ENCODE data around the gene NFIA. TPM values are rescaled to one million over a fixed set of nuclear protein-coding genes. Genes with fewer than 3 reads are reported as not detected.
"Not testable (repeated sequence)": the region's sequence is repeated elsewhere in the genome, so short reads cannot be mapped to it uniquely, and the experiment has no call there.

The NFIA gene
- polyA plus RNA-seq, 10 donors, result 28.0 to 37.7 (median 32.4) TPM

DNA sequence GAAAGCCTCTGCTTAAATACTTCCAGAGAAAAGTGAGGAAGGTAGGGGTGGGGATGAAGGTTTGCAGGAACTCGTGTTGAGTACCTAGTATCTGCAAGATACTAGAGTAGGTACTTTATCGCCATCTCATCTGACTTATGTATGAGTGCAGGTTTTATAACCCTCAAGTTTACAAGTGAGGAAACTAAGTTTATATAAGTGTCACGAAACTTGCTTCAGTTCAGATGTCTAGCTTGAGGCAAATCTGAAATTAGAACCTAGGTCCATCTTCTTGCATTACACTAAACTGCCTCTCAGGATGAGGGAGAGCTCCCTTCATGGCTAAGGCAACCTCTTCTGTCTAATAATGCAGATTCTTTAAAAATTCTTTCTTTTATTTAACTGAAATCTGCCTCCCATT is 43.5 kb downstream of the NFIA start:
- no peak for DNase-seq

DNA sequence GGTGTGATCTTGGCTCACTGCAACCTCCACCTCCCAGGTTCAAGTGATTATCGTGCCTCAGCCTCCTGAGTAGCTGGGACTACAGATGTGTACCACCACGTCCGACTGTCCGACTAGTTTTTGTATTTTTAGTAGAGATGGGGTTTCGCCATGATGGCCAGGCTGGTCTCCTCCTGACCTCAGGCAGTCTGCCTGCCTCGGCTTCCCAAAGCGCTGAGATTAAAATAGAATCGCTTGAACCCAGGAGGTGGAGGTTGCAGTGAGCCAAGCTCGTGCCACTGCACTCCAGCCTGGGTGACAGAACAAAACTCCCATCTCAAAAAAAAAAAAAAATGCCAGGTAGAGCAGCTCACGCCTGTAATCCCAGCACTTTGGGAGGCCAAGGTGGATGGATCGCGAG is 44.5 kb downstream of the NFIA start:
- DNase-seq, result not testable (repeated sequence)

DNA sequence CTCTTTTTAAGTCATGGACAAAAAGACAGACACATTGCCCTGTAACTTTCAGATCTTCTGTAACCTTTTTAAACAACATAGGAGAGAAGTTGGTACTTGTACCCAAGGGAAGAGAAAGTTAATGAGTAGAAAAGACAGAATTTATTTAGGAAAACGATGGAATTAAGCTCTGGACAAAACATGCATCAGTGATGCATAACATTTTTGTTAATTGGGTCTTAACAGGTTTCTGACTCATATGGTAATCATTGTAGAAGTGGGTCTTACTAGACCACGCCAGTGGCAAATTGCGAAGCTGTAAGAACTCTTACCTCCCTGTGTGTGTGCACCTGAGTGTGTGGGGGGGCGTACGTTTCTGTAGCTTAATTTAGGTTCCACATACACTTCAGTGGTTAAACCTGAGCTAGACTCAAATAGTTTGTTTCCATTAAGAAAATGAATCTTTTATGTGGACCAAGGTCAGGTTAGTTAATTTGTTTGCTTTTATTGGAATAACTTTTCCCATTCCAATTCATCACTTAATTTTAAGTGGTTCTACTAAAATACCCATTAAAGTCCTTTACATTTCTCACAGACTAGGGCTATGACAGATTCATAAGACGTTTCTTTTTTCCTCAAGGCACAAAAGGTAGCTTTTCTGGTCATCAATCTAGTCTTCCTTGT is 48.1 kb downstream of the NFIA start:
- DNase-seq, result no peak

DNA sequence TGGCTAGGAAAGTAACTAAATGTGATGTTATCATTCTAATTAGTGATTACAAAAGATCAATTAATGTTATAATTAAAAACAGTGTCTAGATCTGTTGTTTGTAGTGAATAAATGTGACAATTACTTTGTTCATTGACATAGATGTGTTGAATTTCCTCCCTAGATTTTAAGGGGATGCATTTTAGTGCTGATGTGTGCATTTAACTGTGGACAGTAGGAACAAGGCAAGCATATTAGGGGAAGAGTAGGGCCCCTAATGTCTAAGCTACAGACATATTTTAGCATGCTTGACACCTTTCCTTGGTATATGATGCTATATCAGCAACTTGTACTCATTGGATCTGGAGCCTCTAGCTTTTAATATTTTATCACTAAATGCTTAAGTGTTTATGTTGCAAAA is 48.9 kb downstream of the NFIA start:
- no peak for DNase-seq

DNA sequence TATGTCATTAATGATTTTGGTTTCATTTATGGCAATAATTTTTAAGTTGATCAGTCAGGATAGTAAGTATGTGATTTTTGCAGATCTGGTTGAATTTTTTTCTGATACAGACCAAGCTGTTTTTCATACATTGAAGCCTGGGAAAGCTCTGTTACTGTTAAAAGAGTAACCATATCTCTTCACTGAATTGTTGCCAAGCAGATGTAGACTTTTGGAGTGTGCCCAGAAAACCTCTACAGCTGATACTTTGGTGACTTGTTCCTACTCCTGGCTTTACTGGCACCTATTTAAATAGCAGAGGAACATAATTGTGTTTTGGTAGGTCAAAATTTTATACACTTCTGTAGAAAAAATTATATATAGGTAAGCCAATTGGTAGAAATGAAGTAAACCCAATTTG is 49.4 kb downstream of the NFIA start:
- peak; percentile 73 to 87 (median 74) for DNase-seq

DNA sequence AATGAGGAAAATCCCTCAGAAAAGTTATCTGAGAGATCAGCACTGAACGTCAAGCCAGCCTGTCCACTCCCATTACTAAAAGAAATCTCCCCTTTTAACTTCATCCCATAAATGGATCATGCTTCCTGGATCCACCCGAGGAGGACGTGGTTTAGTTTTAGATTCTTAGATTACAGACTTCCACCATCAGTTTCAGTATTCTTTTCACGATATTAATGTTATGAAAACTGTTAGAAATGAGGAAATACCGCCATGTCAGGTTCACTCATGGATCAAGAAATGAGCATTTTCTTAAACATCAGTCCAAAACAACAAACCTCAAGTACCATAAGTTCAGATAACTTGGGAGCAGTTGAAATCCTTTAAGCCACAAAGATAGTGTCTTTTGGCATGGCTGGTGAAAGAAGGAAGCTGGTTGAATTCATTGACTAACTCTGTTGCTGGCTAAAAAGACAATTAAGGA is 49.8 kb downstream of the NFIA start:
- DNase-seq, result peak in 1 of 3 donors; percentile 60

DNA sequence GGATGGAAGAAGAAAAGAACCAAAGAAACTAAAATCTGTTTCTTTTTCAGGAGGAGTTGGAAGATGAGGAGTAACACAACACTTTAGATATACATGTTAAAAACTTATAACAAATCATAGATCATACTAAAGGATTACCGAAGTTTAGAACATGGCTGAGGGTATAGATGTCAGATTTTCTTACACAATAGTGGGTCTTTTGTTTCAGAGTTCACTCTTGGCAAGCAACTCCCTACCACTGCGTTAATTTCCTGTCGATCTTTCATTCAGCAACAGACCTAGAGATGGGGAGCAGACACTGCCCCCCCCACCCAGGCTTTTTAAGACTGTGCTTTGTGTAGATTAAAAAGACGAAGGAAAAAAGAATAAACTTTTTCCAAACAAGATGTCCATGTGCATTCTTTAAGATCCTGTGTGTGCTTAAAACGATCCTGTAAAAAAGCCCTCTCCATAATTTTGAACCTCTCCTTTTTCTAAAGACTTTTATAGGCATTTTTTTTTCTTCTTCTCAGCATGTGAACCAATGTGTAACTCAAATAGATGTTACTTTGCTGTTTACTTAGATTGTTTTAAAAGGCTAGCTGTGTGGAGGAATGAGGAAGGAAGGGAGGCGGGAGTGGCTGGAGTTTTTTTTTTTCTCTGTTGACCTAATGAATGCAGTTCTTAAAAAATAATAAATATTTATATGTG is 50.4 kb downstream of the NFIA start:
- peak in 1 of 3 donors; percentile 62 for DNase-seq

DNA sequence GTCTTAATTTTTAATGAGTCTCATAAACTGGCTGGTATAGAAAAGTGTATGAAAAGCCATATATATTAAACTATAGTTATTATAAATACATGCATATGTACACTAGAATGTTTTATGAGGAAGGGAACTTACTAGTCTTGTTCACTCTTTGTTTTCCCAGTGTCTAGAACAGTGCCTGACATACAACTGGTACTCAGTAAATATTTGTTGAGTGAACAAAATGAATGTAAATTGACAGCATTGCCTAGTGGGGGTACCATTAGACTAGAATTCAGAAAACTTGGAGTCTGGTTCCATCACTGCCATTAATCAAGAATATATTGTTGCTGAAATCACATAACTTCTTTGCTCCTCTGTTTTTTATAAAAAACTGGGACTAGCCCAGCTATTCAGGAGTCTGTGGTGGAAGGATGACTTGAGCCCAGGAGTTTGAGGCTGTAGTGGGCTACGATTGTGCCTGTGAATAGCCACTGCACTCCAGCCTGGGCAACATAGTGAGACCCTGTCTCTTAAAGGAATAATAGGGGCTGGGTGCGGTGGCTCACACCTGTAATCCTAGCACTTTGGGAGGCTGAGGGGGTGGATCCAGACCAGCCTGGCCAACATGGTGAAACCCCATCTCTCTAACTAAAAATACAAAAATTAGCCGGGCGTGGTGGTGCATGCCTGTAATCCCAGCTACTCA is 51.1 kb downstream of the NFIA start:
- DNase-seq, result no peak

DNA sequence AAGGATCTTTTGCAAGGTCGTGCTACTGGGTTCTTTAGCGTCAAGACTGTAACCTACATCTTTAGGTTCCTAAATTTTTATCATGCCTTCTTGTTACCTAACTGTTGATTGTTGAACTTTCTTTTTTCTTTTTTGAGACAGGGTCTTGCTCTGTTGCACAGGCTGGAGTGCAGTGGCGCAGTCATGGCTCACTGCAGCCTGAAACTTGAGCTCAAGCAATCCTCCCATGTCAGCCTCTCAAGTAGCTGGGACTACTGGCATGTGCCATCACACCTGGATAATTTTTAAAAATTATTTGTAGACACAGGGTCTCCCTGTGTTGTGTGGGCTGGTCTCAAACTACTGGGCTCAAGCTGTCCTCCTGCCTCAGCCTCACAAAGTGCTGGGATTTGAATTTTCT is 52.9 kb downstream of the NFIA start:
- DNase-seq, result no peak

DNA sequence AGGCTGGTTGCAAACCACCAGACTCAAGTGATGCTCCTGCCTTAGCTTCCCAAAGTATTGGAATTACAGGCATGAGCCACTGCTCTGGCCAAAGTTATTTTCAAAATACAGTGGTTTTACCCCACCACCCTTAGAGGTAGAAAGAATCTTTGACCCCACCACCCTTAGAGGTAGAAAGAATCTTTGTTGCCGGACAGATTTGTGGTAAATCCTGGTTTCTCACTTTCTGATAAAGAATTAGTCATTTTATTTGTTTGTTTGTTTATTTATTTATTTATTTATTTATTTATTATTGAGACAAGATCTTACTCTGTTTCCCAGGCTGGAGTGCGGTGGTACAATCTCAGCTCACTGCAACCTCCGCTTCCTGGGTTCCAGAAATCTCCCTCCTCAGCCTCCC is 55.9 kb downstream of the NFIA start:
- no peak for DNase-seq

DNA sequence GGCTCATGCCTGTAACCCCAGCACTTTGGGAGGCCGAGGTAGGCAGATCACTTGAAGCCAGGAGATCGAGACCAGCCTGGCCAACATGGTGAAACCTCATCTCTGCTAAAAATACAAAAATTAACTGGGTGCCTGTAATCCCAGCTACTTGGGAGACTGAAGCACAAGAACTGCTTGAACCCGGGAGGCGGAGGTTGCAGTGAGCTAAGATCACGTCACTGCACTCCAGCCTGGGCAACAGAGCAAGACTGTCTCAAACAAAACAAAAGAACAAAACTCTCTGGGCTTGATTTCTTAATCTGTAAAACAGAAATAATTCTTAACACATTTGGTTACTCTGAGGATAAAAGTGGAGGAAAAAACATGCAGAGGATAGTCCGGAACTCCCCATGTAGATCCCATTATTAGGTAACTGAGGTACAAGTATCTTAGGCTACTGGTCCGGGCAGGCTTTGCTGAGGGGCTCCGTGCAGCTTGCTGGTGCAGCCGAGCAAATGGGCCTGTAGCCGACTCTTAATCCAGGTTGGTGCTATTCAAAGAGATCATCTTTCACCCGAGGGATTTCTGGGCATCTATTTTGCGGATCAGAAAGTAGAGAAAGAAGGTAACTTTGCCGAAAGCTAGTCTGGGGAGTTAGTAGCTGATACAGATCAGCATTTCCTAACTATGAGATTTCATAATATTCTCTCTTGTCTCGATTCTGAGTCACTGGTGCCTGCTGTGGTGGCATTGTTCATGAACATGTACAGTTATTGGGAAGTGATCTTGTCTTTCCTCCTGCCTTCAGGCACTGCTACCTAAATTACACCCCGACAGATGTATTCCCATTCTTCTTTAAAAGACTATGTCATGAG is 56.8 kb downstream of the NFIA start:
- DNase-seq, result no peak

DNA sequence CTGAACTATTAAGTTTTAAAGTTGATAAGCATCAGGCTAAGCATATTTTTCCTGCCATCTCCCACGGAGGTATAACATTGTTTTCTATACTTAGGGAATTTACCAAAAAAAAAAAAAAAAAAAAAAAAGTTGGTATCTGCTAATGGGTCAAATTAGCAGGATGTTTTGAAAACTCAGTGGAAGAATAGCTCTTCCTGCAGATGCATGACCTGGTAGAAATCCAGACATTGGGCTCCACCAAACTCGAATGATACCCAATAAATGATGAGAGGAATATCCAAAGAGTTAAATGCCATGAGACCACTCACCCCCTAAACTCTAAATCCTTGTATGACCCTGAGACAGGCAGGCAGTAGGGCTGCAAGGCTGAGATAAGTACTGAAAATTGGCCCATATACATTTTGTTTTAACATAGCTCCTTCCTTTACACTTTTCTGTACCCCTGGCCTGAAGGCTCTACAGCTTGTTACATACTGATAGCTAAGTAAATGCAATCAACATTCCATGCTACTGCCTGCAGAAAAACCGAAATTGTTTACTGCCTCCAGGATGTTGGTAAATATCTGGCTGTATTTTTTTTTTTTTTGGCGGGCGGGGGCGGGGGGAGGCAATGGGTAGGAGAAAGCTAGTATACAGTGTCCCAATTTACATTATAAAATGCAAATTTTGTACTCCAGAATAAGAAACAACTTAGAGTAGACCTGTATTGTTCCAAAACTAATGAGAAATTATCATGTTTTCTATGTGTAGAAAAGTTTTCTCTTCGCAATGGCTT is 57.6 kb downstream of the NFIA start:
- peak in 1 of 3 donors; percentile 30 for DNase-seq

DNA sequence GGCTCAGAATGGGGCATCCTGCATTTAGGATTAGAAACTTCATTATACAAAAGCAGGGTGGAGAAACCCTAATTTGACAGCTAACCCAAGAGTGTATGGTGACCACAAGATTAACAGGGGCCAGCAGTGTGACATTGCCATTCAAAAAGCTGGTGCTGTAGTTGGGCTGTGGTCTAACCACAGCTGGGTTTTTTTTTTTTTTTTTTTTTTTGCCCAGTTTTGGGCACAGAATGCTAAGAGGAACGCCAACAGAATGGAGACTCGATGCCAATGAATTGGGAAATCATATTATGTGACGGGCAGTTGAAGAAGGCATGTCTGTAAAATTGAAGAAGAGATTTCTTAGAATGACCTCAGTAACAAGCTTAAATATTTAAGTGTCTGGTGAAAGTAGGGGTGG is 58.4 kb downstream of the NFIA start:
- DNase-seq, result no peak

DNA sequence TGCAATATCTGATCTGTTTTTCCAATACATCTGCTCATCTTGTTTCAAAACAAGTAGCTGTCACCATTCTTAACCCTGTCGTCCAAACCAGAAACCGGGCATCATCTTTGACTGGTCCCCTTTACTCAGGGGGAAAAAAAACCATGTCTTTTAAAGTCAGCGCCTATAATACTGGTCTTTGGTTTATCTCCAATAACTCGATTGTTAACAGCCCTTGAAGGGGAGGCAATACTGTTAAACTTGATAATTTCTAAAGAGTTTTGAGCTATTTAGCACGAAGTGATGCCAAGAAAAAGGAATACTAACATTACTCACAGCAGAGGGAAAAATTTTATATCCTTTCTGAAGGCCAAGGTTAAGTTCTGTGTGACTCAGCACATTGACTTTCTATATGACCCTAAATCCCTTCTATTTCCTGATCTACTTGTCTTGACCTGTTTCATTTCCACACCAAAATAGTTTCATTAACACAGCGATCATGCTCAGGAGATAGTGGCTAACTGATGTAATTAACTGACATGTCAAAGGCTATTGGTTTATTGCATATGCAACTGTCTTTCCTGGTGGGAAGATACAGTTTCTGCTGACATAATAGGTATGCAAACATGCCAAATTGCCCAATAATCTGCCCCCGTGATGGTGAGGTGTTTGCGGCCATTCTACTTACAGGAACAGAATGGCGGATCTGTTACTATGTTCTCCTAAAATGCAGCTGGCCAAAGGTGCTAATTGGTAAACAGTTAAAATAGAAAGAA is 59.1 kb downstream of the NFIA start:
- DNase-seq, result peak in 2 of 3 donors; percentile 34 to 62

DNA sequence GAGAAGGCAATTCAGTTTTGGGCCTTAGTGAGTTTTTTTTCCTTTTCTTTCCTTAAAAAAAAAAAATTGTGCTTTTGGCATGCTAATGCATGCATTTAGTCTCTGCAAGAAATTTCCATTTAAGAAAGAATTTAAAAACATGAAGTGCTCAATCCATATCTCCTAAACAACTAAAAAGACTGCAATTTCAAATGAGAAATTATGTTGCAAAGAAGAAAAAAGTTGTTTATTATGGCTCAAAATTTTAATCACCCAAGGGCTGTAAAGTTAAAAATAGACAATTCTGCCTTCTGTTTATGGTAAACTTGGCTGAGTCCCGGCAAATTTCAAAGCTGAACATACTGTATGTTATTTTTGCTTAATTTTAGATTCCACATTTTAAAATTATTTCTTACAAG is 59.7 kb downstream of the NFIA start:
- DNase-seq, result no peak

DNA sequence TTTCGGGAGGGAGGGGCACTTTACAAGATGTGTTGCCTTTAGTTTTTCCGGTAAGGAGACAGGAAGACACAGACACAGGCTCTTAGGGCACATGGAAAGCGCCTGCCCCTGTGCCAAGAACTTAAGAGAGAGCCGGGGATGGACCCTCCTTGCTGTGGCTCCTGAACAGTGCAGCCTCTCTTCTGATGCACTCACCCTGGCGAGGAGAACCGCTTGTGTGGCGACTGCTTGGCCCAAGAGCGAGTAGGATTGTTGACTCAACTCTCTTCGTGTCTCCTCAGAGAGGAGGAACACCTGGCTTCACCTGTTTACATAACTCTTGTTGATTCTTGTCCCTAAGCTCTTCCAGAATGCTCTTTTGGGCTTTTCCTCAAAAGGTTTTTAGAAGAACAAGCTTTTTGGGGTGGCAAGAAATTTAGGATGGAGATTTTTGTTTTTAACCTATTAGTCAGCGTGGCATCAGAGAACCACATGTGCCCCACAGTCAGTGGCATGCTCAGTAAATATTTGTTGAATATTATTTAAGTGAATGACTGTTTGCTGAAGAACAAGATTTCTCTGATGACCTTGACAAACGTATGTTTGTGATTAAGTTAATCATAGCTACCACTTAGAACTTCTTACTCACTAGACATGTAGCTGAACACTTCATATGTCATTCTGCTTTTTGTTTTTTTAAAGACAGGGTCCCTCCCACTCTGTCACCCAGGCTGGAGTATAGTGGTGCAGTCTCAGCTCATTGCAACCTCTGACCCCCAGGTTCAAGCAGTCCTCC is 60.6 kb downstream of the NFIA start:
- DNase-seq, result no peak

DNA sequence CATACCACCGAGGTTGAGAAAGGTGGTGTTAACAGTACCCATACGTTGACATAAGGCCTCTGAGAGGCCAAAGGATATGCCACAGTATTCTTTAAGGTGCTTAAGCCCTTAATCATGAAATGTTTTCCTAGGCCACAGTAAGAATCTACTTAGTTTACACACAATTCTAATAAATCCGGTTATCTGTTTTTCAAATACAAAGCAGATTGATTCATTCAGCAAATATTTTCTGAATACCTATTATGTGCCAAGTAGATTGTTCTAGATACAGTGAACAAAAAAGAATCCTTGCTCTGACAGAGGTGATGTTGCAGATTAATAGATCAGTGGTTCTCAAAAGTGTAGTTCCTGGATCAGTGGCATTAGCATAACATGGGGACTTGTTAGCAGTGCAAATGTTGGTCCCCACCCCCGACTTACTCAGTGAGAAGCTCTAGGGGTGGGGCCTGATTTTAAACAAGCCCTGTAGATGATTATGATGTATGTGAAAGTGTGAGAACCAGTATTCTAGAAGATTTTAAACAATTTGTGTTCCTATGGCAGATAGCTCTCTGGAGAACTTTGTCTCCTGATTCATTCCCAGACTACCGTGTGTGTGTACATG is 61.6 kb downstream of the NFIA start:
- no peak for DNase-seq

DNA sequence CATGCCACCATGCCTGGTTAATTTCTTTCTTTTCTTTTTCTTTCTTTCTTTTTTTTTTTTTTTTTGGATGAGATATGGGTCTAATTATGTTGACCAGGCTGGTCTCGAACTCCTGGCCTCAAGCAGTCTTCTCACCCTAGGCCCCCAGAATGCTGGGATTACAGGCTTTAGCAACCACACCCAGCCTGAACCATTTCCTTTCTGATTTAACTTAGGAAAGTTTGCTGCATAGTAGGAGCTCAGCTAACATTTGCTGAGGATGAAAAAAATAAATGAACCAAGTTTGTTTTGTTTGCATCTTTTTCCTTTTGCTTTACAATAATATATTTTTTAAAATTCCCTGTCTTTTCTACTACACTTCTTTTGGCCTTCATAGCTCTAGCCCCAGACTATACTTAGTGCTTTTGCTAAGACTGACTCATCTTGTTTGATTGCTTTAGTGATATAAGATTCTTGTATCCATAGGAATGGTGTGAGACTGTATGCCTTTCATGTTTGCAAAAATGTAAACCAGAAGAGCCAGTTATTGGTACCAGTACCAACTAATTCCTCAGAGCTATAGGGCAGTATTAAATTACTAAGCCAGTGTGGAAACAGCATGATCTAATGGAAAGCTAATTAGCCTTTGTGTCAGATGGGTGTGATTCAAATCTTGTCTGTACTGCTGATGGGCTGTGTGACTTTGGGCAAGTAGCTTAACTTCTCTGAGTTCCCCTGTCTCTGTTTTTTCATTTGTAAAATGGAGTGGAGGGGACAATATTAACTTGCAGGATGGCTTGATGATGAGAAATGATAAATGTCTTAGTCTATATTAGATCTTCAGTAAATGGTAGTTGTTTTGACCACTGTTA is 66.9 kb downstream of the NFIA start:
- DNase-seq, result no peak

Measured in muscle of back (tissue), 11 donors.